22Rv1 (cell line): Measurements from ENCODE around the gene HLA-E.
A peak's percentile ranks its signal among the peaks of the same experiment; 100 is the strongest.

ENCODE experiments used
- H3K27ac ChIP-seq: fragments of 450-650 bp; 2 replicates; pipeline ENCODE4 v1.5.1; 2017
- ZFX ChIP-seq: fragments of 450-650 bp; IDR thresholded peaks from 2 replicates; pipeline ENCODE4 v1.6.1; 2017; ENCODE audit warnings: antibody characterized with exemption, borderline replicate concordance
- TF ChIP-seq, protein P1 (sequence below): fragments of 450-650 bp; IDR thresholded peaks from 2 replicates; pipeline ENCODE4 v1.5.1; 2017; ENCODE audit warnings: mild to moderate bottlenecking

Gene HLA-E

DNA sequence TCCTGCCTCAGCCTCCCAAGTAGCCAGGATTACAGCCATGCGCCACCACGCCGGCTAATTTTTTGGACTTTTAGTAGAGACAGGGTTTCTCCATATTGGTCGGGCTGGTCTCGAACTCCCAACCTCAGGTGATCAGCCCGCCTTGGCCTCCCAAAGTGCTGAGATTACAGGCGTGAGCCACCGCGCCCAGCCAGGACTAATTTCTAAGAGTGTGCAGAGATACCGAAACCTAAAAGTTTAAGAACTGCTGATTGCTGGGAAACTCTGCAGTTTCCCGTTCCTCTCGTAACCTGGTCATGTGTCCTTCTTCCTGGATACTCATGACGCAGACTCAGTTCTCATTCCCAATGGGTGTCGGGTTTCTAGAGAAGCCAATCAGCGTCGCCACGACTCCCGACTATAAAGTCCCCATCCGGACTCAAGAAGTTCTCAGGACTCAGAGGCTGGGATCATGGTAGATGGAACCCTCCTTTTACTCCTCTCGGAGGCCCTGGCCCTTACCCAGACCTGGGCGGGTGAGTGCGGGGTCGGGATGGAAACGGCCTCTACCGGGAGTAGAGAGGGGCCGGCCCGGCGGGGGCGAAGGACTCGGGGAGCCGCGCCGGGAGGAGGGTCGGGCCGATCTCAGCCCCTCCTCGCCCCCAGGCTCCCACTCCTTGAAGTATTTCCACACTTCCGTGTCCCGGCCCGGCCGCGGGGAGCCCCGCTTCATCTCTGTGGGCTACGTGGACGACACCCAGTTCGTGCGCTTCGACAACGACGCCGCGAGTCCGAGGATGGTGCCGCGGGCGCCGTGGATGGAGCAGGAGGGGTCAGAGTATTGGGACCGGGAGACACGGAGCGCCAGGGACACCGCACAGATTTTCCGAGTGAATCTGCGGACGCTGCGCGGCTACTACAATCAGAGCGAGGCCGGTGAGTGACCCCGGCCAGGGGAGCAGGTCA, at the start of gene HLA-E:
HLA-E (plus strand) TSS at position 429 of the 945 bp plus-strand sequence; CDS start at position 452, 23 bp downstream.
- H3K27ac ChIP-seq = peak within 1 kb of the TSS; percentile 58
- no peak for TF ChIP-seq ZFX
- TF ChIP-seq, protein P1, sequence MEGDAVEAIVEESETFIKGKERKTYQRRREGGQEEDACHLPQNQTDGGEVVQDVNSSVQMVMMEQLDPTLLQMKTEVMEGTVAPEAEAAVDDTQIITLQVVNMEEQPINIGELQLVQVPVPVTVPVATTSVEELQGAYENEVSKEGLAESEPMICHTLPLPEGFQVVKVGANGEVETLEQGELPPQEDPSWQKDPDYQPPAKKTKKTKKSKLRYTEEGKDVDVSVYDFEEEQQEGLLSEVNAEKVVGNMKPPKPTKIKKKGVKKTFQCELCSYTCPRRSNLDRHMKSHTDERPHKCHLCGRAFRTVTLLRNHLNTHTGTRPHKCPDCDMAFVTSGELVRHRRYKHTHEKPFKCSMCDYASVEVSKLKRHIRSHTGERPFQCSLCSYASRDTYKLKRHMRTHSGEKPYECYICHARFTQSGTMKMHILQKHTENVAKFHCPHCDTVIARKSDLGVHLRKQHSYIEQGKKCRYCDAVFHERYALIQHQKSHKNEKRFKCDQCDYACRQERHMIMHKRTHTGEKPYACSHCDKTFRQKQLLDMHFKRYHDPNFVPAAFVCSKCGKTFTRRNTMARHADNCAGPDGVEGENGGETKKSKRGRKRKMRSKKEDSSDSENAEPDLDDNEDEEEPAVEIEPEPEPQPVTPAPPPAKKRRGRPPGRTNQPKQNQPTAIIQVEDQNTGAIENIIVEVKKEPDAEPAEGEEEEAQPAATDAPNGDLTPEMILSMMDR = no peak

- TF ChIP-seq, protein P1 = no peak
- TF ChIP-seq ZFX = no peak
- H3K27ac ChIP-seq = no peak overlapping the region
Measured at GRCh38 chr6:30441171-30441570, 48.1 kb upstream of the HLA-E start.

GRCh38 chr6:30443657-30444450, 45.5 kb upstream of the HLA-E start:
- TF ChIP-seq ZFX = no peak
- TF ChIP-seq, protein P1 = no peak
- no peak overlapping the region for H3K27ac ChIP-seq

DNA sequence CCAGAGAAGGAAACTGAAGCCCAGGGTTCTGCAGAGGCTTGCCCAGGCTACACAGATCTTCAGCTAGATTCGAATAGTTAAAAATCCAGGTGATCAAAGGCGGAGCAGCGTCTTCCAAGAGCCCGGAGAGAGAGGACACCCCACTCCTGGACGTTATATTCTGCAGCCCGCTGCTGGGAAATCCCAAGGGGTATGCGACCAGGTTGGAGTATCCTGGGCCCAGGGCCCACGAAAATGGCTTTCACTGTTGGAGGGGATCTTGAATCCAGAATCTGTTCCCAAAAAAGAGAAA, 44.9 kb upstream of the HLA-E start:
- no peak for TF ChIP-seq ZFX
- TF ChIP-seq, protein P1 = no peak
- H3K27ac ChIP-seq = no peak overlapping the region

GRCh38 chr6:30446259-30446658, 43.0 kb upstream of the HLA-E start:
- TF ChIP-seq, protein P1 = no peak
- no peak for TF ChIP-seq ZFX
- no peak overlapping the region for H3K27ac ChIP-seq

GRCh38 chr6:30447237-30447636, 42.1 kb upstream of the HLA-E start:
- no peak overlapping the region for H3K27ac ChIP-seq
- no peak for TF ChIP-seq ZFX
- TF ChIP-seq, protein P1 = no peak

DNA sequence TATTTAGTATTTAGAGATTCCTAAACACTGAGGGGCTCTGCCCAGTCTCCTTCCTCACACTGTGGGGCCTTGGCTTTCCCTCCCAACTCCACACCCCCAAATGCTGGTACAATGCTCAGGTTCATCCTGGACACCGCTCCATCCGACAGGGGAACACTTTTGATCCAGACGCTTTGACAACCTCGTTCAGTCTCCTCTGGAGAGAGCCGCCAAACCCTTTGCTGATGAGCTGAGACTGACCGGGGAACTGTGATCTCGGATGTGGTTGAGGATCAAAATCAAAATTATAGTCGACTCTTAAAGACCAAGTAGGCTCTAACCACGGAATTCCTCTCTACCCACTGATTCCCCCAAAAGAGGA, 38.8 kb upstream of the HLA-E start:
- no peak for TF ChIP-seq ZFX
- TF ChIP-seq, protein P1 = no peak
- H3K27ac ChIP-seq = no peak overlapping the region
